Sigmoid colon (tissue), 4 donors: ENCODE data around the gene HIF1A.

Source experiments
- CTCF ChIP-seq, 4 experiments: fragments of 450-650 bp in 3 of 4; fragments of 200-600 bp in 1 of 4; IDR thresholded peaks; one replicate each; pipeline ENCODE4 v1.5.1; 2016 to 2019; ENCODE audit warnings: antibody characterized with exemption in 4 of 4, mild to moderate bottlenecking in 3 of 4, moderate library complexity in 2 of 4
- POLR2AphosphoS5 ChIP-seq, 4 donors: sonication (generic); formaldehyde crosslinking; IDR thresholded peaks; one replicate each; pipeline ENCODE4 v1.6.1; 2017; ENCODE audit warnings: antibody characterized with exemption in 4 of 4

DNA sequence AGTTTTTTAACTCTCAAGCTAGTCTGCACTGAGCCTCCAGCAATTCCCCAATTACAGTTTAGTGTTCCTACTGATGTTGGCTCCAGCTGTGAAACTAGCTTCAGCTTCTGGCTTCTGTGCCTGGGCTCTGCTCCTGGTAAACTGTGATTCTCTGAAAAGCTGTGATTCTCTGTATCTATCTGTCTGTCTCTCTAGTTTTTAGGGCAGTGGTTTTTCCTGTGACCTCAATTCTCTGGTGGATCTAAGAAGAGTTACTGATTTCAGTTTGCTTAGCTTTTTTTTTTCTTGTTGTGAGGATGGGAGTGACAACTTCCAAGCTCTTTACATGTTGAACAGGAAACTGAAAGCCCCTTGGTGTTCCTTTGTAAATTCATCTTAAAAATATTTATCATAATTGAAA, 3.8 kb upstream of the HIF1A start:
- no peak for TF ChIP-seq CTCF (IDR thresholded peaks at IDR 0.05)
- TF ChIP-seq POLR2AphosphoS5 (IDR thresholded peaks at IDR 0.05) = no peak
